NCI-H446 treated with DMSO at 0.1 percent for 48 hours (cell line): Measurements from ENCODE around the gene SENP8.
"Not testable (repeated sequence)": the region's sequence is repeated elsewhere in the genome, so short reads cannot be mapped to it uniquely, and the experiment has no call there.

Source experiments
- DNase-seq: peaks from one replicate; lab custom pipeline; 2025; lab: John Stamatoyannopoulos, UW

Gene SENP8

DNA sequence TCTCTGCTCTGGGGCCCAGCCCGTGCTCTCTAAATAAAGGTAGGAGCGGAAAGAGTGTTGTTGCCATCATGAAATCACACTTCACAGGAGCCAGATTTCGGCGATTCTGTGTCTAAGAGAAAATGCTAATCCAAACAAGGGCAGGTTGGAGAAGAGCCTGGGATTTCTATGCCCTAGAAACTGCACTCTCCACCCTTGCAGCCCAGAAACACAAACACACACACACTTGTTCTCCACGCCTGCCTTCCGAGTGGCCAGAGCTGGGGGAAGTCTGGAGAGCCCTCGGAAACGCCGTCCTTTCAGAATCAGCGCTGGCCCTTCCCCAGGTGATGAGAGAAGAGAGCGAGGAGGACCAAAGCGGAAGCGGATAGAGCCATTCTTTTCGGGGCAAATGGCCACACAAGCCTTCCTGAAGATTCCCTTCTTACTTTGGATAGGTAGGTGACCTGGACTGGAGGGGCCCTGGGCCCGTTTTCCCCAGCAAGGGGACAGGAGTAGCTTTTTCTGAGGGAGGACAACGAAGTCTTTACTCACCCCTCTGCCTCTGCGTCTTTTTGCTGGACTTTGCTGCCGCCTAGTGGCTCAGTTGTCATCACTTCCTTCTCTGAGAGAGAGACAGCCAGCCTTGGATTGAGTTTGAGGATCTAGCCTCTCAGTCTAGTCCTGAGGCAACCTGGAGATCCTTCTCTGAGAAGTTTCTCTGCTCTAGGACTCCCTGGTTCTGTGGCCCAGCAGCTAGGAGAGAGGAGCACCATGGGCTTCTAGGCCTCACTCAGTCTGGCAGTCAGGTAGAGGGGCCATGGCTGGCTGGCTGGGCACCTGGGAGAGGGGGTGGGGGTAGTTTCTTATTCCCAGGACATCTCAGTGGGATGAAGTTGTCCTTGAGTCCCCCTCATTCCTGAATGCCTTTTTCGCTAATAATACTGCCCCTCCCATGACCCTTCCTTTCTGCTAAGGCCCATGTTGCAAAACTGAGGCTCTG lies 37.7 kb downstream of the SENP8 start:
- DNase-seq, result peak; percentile 32

DNA sequence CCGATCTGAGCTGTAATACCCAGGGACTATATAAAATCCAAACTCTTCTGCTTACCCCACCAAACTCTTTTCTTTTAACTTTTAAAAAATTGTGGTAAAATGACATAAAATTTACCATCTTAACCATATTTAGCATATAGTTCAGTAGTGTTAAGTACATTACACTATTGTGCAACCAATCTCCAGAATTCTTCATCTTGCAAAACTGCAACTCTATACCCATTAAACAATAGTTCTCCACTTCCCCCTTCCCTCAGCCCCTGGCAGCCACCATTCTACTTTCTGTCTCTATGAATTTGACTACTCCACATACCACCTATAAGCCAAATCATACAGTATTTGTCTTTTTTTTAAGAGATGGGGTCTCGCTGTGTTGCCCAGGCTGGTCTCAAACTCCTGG lies 38.7 kb downstream of the SENP8 start:
- no peak for DNase-seq

DNA sequence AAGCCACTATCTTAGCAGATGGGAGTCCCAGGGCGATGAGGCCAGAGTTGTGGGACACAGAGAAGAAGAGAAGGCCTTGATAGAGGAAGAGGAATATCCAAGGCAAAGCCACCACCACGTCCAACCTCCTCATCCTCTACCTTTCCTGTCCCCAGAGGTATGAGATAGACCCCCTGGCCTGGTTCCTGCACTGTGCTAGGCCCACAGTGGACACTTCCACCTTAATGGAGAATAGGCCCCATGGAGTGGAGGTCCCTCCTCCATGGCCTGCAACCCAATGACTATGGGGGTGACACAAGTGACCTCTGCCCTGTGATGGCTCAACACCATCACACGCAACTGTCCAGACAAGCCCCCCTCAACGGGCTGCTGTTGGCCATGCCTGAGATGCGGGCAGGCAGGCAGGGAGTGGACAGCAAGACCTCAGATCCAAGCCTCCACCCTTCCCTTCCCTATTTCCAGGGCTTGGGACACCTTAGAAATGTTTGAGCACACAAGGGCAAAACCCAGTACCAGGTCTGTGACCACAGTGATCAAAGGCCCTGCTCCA lies 42.6 kb downstream of the SENP8 start:
- no peak for DNase-seq

DNA sequence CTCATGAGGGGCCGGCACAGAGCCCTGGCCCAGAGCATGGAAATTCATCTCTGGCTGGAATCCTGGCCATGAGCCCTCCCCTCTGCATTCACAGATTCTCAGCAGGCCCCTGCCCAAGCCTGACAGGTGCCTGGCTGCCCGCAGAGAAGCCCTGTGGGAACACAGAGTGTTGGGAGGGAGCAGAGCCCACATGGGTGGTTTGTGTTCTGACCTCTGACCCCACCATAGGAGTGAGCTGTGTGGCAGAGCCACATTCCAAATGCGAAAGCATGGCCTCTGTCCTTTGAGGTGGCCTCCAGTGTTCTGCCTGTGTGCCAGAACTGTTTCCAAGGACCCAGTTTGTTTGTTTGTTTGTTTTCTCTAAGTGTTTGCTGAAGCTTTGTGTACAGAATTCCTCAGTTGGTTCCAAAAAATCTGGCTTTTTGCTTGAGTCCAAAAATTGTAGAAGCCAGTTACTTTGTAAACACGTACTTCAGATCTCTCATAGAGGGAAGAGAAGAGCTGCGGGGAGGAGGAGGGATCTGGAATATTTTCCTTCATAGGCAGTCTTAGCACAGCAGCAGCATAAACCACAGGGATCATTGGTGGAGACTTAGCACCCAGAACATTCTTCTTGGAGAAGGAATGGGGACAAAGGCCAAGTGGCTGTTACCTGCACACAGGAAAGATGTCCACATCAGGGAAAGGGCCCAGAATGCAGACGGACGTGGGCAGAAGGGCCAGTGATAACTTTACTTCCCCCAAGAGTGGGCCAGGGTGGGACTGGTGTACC lies 43.3 kb downstream of the SENP8 start:
- no peak for DNase-seq

DNA sequence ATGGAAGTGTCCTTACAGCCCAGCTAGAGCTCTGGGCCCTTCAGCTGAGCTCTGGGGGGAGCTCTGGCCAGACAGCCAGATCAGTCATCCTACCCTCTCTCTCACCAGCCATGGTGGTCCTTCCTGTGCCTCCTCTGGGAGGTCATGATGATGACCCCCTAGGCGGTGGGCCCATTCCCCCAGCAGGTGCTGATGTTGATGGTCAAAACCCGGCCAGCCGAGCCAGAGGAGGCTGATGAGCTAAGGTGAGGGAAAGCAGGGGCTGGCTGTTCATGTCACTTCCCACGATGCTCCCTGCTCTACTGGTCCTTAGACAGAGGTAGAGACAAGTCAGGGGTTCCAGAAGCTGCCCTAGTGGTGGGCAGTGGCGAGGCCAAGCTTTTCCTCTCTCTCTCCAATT lies 44.4 kb downstream of the SENP8 start:
- DNase-seq, result no peak

DNA sequence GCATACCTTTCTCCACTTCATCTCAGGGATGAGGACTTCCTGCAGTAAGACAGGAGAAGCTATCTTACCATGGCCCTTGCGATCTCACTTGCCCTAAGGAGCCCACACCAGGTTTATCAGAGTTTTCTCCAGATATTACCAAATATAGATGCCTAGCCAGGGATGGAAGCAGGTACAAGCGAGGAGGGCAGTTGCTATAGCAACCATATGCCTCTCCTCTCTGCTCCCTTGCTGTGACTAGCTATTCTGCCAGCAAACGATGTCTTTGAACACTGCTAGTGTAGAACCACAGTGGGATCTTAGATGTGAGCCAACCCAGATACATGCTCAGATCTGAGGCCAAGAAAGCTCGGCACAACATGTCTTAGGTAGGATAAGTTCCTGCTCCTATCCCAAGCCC lies 45.5 kb downstream of the SENP8 start:
- no peak for DNase-seq

DNA sequence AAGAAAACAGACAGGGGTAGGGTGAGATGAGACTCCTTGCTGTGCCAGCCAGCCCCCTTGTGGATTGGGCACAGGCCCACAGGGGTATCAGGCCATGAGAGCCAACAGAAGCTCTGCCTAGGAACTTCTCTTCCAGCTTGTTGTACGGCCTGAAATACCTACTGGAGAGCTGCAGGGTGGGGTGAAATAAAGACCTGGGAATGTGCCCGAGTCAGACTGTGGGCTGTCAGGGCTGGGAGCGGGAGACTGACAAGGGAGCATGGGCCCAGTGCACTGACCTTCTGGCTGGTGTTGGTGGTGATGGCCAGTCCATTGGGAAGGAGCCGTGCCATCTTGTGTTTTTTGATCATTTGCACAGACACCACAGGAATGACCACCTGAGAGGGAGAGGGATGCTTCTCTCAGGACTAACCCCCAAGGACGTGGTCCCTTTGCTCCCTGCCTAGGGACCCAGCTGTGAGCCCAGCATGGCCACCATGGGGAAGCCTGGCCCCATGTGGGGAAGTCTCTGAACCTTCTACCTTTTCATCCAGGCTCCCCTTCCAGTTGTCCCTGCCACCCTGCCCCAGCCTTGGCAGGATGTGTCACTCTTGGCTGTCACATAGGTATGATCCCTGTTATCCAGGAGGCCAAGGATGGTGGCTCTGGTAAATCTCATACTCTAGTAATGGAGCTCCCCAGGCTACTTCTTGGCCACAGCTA lies 48.7 kb downstream of the SENP8 start:
- no peak for DNase-seq

DNA sequence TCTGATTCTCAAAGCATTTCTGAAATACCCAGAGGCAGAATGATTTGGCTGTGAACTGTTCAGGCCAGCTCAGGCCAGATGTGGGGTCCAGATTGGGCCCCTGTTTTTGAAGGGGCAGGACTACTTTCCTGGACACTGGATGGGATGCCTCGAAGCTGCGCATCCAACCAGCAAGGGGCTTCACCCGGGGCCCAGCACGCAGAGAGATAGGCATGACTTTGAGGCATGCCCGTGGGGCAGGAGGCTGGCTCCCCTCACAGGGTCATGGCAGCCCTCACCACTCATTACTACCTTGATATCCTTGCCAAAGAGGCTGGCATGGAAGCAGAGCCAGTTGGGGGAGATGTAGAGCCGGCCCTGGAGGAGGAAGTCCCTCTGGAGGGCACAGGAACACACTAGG lies 49.2 kb downstream of the SENP8 start:
- no peak for DNase-seq

DNA sequence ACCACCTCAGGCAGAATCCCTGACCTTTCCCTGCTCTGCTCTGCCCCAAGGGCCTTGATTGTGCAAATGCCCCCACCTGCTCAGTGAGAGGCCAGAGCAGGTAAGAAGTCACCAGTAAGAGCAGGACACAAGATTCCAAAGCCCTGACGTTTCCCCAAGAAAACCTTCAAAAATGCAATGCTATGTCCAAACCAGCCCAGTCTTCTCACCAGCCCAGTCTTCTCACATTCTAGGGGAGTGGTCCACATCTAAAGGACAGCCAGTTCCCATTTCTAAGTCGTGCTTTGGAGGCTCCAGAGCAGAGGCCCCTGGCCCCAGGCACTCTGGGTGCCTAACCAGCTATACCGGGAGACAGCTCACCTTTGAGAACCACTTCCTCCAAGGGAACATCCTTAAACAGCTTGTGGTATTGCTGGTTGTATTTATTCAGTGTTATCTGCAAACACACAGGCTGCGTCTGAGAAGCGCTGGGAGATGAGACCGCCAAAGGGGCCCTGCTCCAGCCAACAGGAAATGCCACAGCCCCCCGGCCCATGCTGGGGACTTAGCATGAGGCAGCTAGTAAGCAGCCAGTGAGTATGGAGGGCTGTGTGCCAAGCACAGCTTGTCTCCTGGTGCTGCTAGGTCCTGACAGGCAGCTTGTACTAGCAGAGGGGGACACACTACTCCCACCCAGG lies 50.1 kb downstream of the SENP8 start:
- DNase-seq, result no peak

DNA sequence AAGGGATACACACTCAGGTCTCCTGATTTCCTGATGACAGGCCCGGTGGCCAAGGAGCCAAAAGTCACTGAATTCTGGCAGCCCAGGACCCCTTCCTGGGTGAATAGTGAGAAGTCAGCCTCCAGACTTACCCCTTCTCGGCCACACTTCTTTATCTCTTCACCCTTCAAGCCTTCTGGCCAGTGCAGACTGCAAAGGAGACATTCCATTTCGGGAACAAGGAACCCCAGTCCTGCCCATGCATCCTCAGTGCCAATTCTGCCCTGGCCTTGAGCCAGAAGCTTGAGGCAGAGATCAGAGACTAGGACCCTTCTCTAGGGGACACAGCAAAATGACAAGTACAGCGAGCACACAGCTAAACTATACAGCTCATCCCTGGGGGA lies 50.6 kb downstream of the SENP8 start:
- no peak for DNase-seq

DNA sequence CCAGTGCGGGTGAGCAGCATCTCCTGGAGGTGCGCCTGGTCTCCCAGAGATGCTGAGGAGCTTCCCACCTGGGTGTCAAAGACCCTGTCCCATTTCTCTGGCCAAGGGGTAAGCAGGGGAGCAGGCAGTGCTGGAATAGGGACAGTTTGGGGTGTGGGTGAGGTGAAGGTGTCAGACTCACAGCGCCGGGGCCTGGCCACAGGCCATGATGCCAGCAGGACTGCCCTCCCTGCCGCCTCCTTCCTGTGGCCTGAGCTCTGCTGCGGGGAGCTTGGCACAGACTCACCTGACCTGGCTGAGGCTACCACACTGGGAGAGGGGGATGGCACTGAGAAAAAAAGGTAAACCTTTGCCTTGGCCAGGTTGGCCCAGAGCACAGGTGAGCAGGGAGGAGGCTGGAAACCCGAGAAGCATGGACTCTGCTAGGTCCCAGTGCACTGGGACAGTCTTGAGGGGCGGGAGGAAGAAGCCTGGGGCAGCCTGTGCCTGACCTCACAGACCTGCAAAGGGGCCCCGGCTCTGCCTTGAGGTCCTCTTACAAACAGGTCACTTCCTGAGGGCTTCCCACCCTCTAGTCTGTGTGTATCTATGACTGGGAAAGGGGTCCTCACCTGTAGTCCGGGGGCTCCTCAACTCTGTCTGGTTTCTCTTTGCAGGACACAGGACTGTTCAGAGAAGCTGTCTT lies 51.2 kb downstream of the SENP8 start:
- no peak for DNase-seq

DNA sequence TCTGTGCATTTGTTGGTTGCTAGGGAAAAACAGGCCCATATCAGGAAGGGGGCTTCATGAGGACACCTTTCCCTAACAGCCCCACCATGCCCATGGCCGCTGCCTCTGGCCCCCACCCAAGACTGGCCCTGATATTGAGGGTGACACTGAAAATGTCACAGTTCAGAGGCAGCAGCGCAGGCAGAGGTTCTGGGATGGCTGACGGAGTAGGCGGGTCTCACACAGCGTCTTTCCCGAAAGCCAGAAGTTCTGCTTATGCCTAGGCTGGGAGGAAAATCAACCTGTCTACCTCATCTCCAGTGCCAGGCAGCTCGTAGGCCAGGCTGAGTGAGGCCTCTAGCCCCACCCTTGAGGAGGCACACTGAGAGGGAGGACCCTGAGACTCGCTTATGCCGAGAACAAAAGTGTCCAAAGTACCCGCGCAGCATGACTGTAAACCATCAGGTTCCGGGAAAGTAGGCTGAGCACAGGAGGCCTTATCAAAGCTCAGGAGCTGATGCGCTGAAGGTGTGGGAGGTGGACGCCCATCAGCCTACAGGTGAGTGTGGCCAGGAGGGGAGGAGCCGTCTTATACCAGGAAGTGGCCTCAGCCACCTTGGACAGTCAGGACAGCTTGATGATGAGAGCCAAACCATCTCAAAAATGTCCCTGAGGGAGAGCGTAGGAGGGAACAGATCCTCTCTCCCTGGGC lies 51.9 kb downstream of the SENP8 start:
- no peak for DNase-seq

DNA sequence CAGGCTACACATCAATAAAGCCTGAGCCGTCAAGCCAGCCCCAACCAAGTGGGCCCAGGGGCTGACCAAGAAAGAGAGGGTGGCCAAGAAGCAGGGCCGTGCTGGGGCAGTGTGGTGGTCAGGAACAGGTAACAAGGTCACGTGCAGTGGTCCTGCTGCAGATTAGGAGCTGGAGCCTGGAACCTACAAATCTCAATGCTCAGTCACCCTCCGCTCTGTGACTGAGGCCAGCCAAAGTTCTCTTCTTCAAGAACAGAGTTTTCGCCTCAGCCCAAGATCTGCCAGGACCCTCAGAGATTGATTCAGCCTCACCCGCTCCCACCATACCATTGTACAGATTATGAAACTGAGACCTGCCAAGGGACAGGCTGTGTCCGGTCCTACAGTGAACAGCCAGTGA lies 52.5 kb downstream of the SENP8 start:
- DNase-seq, result no peak

DNA sequence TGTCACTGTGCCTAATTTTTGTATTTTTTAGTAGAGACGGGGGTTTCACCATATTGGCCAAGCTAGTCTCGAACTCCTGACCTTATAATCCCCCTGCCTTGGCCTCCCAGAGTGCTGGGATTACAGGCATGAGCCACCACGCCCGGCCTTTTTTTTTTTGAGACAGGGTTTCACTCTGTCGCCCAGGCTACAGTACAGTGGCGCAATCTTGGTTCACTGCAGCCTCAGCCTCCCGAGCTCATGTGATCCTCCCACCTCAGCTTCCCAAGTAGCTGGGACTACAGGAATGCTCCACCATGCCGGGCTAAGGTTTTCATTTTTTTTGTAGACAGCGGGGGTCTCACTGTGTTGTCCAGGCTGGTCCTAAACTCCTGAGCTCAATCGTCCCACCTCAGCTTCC lies 53.8 kb downstream of the SENP8 start:
- DNase-seq, result not testable (repeated sequence)

DNA sequence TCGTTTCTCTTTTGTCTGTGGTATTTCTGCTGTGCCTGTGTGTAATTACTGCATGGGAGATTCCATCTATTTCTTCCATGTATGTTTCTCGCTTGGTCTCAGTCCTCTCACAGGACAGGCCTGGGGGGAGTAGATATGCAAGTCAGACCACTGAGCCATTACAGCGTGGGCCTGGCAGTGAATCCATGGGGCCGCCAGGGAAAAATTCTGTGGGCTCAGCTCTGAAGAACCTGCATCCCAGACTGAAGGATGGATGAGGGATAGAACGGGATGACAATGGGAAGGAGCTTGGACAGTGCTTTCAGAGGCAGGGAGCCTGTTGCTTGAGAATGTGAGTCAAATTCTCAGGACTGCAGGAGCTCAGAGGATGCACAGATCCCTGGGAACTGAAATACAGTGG lies 54.6 kb downstream of the SENP8 start:
- no peak for DNase-seq

DNA sequence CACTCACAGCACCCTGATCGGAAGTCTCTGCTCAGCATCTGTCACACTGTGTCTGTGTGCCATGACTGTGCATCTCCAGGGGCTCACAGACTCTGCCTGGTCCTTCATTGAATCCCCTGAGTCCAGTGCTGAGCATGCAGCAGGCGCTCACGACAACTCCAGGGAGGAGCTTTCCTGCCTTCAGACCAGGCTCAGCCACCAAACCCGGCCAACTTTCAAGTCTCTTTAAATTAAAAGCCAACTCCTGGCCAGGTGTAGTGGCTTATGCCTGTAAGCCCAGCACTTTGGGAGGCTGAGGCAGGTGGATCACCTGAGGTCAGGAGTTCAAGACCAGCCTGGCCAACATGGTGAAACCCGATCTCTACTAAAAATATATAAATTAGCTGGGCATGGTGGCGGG lies 55.2 kb downstream of the SENP8 start:
- DNase-seq, result no peak

DNA sequence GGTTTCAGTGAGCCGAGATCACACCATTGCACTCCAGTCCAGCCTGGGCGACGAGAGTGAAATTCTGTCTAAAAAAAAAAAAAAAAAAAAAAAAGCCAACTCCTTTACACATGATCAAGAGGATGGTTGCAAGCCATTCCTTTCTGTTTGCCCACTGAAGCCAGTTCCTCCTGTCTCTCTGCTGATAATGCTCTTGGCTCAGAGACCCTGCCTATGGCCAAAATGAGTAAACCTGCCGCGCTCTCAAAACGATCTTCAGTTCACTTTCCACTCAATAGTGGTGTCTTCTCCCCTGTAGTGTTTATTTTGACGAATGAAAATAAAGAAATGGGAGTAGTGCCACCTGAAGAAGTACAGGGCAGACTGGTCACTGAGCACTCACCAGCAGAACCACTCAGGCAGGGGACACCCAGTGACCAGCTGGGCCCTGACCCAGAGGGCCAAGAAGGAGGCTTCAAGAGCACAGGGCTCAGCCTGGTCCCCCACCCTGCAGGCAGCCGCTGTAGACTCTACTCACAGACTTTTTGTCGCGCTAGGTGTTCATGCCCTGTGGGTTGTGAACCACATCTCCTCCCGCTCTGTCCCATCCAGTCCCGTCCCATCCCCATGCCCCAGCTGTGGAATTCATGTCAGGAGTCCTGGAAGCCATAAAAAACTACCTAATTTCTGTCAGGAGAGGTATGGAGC lies 55.8 kb downstream of the SENP8 start:
- DNase-seq, result no peak

DNA sequence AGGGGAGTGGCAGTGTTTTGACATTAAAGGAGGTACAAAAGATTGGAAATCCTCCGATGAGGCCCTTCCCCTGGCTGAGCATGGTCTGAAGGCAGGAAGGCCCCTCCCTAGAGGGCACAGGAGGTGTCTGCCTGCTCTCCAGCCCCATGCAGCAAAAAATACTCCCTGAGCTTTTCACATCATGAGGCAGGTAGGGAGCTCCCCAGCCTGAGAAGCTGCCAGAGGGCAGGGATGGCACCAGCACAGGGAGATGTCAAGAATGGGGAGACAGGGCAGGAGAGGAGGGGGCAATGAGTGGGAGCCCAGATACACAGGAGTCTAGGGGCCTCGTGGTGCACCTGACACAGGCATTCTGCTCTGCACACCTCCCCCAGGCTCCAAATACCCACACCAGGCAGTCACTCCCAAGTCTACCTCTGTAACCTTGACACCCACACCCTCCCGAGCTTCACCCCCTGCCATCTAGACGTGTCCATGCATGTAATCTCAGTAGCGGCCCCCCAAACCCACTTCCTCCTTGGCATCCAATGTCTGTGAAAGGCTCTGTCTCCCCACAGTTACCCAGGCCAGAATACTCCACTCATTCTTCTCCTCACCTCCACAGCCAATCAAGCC lies 56.5 kb downstream of the SENP8 start:
- DNase-seq, result no peak
